Activated CD4-positive, alpha-beta T cell treated with anti-CD3 and anti-CD28 coated beads, Interleukin-2, amount 50 U/mL, for 16 hours (primary cell): ENCODE measurements around the gene DNAJC4.

Experiments used
- DNase-seq: peaks from one replicate; pipeline ENCODE4 v3.0.0-alpha.2; 2020

The DNAJC4 gene

GRCh38 chr11:64261556-64262080, 31.3 kb downstream of the DNAJC4 start:
- DNase-seq, result no peak

DNA sequence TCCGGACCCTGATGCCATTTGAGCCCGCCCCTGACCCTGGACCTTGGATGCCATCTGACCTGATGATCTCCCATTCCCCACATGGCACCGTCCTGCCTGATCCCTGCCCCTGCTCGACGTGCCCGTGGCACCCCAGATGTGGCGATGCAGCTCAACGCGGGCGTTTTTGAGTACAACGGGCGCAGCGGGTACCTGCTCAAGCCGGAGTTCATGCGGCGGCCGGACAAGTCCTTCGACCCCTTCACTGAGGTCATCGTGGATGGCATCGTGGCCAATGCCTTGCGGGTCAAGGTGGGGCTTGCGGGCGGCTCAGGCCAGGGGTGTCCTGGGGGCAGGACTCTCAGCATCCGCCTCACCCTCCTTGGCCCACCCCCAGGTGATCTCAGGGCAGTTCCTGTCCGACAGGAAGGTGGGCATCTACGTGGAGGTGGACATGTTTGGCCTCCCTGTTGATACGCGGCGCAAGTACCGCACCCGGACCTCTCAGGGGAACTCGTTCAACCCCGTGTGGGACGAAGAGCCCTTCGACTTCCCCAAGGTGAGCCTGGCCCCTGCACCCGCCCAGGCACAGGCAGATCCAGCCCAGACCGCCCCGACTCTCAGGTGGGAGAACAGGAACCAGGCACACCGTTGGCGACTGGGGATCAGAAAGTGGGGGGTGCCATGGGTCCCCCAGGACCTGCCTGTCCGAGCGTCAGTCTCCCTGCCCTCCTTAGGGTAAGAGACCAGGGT, 32.1 kb downstream of the DNAJC4 start:
- no peak for DNase-seq

DNA sequence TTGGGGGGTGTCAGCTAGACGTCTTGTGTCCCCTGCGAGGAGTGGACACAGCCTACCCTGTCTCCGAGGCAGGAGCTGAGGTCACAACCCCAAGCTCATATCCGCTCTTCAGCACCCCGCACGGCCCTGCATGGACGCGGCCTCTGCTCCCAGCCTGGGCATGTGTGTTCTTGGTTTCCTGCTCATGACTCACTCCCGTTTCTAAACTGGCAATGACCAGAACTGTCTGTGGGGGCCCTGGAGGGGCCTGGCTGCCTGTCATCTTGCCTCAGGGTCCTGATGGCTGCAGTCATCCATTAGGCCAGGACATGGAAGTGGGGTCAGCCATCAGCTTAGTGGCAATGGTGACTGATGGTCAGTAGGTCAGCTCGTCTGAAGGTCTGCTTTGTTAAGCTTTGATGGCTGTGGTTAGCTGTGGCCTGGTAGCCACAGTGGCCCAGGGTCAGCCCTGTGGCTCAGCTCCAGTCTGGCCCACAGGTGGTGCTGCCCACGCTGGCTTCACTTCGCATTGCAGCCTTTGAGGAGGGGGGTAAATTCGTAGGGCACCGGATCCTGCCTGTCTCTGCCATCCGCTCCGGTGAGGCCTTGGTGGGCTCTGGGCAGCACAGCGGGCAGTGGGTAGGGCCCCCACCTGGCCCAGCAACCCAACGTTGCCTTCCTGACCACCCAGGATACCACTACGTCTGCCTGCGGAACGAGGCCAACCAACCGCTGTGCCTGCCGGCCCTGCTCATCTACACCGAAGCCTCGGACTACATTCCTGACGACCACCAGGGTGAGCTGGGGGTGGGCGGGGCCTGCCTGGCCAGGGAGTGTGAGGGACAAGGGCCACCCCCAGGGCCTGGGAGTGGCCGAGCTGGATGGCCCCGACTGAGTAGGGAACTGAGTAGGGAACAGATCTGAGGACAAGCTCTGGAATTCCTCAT, 32.9 kb downstream of the DNAJC4 start:
- DNase-seq, result no peak

- DNase-seq, result no peak
These were observed 33.6 kb downstream of the DNAJC4 start for GRCh38 chr11:64263947-64264317.

GRCh38 chr11:64264371-64264852, 34.1 kb downstream of the DNAJC4 start:
- no peak for DNase-seq

GRCh38 chr11:64265176-64266160, 35.1 kb downstream of the DNAJC4 start:
- DNase-seq, result no peak

GRCh38 chr11:64266339-64266738, 36.0 kb downstream of the DNAJC4 start:
- DNase-seq, result no peak

DNA sequence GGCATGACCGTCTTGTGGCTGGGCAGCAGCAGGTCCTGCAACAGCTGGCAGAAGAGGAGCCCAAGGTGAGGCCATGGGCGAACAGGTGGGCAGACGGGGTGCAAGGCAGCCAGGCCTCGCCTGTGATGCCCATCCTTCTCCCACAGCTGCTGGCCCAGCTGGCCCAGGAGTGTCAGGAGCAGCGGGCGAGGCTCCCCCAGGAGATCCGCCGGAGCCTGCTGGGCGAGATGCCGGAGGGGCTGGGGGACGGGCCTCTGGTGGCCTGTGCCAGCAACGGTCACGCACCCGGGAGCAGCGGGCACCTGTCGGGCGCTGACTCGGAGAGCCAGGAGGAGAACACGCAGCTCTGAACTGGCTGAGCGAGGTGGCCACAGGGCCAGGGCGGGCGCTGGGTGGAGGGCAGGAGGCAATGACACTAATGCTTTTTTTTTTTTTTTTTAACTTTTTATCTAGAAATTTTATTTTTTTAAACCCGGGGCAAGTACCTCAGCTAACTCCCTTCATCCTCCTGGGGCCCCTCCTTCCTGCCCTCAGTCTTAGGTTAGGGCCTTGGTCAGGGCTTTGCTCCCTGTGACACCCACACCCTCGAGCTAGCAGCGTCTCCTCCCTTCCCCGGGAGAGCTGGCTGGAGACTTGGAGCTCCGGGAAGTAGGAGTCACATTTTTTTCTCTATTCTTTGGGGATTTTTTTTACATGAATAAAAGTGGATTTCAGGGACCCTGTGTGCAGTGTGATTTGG, 37.0 kb downstream of the DNAJC4 start:
- no peak for DNase-seq

DNA sequence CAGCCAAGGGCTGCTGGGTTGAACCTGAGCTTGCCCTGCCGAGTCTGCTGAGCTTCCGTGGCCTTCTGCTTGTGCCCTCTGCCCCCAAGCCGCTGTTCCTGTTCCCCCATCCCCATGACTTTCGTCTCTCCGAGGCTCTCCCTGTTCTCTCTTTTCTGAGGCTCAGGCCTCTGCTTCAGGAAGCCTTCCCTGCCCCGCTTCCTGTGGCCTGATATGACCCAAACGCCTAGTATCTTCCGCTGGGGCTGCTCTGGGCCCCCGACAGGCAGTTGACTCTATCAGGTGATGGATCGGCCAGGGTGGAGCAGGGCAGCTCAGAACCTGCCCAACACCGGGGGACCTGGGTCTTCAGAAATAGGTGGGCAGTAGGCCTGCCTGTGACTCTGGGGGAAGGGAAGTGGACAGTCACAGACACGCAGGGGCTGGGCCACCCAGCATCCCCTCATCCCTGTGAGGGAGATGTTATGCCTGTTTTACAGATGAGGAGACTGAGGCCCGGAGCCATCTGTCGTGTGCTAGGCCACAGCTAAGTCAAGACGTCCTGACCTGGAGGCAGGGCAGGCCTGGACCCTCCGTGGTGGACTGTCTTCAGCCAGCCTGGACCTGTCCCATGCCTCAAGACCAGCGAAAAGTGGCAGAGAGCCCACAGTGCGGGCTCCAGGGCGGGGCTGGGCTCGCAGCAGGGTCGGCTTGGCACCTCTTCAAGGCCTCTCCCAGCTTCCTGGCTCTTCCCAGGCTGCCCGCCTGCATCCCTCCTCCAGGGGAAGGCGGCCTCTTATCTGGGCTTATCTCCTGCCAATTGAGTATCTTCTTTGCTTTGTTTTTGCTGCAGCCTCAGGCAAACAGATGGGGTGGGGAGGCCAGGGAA, 37.9 kb downstream of the DNAJC4 start:
- no peak for DNase-seq

DNA sequence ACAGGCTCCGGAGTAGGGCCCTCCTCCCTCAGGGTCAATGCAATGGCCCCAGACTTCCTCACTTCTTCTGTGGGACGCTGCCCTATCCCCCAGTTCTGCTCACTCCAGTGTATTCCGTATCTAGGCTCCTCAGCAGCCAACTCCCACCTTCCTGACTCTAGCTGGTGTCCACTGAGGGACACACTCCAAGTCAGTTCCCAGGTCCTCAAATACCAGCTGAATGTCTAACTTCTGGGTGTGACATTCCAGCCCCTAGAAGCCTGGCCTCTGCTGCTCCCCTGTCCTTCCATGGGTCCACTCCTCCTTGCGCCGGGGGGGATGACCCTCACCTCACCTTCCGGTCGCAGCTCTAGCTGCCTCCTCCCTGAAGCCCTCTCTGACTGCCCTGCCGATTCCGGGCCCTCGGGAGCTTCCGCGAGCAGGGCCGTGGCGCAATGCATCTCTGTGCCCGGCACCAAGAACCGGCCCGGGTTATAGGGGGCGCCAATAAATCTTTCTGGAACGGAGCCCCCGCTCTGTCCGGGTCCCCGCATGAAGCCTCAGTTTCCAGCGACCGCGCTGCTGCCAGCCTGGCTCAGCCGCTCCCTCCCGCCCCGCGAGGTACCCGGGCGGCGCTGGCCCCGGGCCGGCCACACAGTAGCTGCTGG, 38.7 kb downstream of the DNAJC4 start:
- peak; percentile 69 for DNase-seq

DNA sequence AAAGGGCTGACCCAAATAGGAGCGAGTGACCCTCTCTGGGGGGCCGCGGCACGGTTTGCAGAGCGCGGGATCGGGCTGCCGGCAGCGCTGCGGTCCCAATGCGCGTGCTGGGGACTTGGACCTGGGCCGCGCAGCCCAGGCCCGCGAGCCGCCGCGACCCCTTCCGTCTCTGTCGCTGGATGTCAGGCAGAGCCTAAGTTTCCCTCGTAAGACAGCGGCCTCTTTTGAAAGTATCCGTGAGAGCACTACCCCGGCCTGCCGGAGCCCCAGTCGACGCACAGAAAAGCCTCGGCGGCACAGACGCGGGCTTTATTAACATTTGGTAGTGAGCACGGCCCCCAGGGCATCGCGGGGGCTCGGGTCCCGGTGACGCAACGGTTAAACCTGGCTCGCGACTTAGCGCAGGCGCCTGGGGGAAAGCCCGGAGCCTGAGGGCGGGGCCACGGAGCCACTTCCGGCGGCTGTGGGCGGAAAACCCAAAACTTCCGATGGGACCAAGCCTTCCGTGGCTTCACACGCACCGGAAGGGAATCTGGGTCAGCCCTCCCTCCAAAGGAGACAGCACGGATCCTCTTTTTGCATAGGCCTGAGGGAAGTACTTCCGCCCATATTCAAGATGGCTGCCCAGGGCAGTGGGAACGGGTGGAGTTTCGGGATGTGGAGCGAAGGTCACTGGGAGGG, 39.3 kb downstream of the DNAJC4 start:
- DNase-seq, result peak; percentile 99

DNA sequence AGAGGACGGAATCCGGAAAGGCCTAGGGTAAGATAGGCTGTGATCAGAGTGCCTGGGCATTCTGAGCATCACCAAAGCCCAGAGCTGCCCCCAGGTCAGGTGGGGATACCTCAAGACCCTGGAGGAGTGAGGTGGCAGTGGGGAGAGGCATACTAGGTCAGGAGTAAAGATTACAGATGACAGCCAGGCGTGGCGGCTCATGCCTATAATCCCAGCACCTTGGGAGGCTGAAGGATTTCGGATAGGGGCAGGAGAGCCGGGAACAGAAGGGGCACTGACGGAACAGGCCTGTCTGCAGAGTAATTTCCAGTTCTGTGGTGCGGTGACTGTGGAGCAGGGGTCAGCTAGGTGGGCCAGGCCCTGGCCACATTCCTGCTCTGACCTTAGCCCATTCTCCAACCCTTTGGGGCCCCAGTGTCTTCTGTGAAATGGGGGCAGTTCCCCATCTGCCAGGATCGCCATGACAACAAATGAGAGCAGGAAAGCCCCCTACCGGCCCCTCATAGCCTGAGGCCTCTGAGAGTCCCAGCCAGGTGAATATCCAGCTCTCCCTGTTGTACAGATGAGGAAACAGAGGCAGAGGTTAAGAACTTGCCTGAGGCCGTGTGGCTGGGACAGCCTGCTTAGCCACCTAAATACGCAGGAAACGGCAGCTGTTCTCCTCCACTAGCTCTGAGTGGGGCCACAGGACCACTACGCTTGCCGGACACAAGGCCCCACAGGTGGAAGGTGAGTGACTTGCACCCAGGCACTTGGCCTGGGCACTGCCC, 44.9 kb downstream of the DNAJC4 start:
- no peak for DNase-seq

GRCh38 chr11:64275841-64276240, 45.5 kb downstream of the DNAJC4 start:
- no peak for DNase-seq

DNA sequence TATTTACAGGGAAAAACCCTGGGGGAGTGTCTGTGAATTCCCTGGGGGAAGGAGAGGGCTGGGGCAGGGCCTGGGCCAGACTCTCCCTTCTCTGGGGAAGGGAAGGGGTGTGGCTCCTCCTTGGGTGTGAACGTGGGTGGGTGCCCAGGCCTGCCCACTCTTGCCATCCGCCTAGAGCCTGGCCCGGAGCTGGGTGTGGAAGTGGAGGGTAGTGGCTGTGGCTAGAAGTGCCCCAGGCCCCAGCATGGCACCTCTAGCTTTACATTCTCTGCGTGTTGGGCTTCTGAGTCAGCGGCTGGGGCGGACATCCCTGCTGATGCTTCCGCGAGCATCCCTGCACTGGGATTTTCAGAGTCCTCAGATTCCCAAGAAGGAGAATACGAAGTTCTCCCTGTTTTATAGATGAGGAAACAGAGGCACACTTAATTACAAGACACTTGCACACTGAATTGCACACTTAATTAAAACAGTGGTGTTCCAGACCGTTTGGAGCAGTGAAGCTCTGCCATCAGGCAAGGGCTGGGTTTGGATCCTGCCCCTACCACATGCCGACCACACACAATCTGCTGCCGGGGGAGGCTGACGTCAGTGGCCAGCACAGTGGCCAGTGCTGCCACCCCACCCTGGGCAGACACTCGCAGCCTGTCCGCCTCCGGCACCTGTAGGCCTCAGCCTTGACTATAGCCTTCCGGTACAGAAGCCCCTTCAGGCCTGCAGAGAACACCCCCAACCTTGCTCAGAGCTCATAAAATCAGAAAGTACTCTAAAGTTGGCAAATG, 46.5 kb downstream of the DNAJC4 start:
- DNase-seq, result no peak

DNA sequence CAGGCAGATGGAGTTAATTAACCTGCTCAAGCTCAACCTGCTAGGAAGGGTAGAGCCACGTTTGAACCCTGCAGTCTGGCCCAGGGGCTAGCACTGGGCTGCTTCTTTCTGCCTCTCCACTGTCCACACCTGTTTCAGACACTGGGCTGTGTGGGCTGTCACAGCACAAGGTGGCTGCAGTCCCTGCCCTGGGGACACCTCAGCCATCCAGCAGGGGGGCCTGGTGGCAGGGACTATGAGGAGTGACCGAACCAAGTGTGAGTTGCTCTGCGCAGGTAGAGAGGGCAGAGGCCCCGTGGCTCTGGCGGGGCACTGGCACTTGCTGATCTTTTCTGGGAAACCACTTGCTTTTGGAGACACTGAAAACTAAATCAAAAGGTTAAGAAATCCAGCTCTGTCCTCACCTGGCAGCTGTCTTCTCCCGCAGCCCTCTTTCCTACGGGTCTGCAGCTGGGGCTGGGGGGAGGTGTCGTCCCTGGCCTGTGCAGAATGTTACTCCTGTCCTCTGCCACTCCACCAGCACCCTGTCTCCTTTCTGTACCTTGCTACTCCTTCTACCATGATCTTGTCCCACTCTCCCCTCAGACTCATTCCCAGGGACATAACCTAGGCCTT, 48.3 kb downstream of the DNAJC4 start:
- DNase-seq, result no peak

DNA sequence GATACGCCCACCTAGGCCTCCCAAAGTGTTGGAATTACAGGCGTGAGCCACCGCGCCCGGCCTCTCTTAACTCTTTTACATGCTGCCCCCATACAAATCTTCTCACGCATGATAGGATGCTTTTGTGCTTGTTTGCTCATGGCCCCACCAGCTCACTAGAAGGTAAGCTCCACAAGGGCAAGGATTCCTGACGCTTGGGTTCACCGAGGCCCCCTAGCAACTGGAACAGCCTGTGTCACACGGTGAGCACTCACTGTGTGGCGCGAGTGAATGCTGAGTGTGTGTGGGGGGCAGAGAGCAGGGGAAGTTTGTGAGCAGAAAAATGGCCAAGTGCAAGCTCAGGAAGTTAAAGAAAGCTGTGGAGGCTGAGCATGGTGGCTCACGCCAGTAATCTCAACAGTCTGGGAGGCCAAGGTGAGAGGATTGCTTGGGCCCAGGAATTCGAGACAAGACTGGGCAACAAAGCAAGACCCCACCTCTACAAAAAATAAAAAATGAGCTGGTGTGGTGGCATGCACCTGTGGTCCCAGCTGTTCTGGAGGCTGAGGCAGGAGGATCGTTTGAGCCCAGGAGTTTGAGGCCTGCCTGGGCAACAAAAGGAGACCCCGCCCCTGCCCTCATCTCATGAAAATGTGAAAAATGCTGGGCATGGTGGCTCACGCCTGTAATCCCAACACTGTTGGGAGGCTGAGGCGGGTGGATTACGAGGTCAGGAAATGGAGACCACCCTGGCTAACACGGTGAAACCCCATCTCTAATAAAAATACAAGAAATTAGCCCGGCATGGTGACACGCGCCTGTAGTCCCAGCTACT, 51.8 kb downstream of the DNAJC4 start:
- no peak for DNase-seq

GRCh38 chr11:64283092-64283491, 52.7 kb downstream of the DNAJC4 start:
- no peak for DNase-seq
